ENCODE measurements around the gene C12orf56.
"Not testable (repeated sequence)": the region's sequence is repeated elsewhere in the genome, so short reads cannot be mapped to it uniquely, and the experiment has no call there.

C12orf56 gene

DNA sequence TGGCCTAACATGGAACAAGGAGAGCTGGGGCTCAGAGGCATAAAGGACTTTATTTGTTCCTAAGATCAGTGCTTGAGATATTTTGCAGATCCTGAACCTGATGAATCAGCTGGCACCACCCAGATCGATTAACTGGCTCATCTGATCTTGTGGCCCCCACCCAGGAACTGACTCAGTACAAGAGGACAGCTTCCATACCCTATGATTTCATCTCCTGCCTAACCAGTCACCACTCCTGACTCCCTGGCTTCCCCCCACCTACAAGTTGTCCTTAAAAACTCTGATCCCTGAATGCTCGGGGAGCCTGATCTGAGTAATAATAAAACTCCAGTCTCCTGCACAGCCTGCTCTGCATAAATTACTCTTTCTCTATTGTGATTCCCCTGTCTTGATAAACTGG lies 5.1 kb downstream of the C12orf56 start:
- FAIRE-seq, result no peak

DNA sequence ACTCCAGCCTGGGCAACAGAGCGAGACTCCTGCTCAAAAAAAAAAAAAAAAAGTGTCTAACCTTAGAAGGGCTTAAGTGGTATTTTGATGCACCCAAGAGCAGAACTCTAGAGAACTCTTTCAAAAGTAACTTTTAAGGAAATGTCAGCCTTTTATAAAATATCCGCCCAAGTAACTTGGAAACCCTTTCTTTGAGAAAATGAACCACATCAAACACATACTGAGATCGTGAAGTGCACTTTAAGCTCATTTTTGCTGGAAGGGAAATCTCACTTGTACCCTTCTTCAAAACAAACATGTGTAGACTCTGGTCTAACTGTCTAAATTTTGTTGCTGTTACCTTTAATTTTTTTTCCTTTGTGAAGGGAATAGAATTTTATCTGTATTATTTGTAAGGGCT lies 5.5 kb downstream of the C12orf56 start:
- no peak for FAIRE-seq

DNA sequence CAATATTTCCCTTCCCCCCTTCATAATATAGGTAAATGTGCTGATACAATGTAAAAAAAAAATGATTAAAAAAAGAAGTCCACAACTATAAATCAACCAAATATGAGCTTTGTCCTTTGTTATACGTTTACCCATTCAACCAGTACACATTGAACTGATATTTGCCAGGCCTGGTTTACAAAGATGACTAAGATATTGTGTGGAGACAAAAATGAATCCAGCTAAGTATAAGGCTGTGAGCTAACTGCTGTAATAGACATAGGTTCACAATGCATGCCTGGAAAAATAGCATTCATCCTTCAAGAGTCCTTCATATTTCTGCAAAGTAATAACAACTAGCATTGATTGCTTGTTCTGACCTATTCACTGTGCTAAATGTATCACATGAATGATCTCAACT lies 6.9 kb downstream of the C12orf56 start:
- no peak for FAIRE-seq

DNA sequence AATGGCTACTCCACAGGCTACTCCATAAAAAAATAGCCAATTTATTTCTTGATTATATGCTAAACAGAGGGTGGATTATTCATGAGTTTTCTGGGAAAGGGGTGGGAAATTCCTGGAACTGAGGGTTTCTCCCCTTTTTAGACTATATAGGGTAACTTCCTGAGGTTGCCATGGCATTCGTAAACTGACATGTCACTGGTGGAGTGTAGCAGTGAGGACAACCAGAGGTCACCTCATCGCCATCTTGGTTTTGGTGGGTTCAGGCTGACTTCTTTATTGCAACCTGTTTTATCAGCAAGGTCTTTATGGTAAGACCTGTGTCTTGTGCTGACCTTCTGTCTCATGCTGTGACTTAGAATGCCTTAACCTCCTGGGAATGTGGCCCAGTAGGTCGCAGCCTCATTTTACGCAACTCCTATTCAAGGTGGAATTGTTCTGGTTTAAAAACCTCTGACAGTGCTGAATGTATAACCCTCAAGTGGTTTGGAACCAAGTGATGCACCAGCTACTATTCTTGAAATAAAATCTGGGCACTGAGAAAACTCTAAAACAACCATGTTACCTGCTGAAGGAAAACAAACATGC lies 27.7 kb downstream of the C12orf56 start:
- FAIRE-seq, result no peak

DNA sequence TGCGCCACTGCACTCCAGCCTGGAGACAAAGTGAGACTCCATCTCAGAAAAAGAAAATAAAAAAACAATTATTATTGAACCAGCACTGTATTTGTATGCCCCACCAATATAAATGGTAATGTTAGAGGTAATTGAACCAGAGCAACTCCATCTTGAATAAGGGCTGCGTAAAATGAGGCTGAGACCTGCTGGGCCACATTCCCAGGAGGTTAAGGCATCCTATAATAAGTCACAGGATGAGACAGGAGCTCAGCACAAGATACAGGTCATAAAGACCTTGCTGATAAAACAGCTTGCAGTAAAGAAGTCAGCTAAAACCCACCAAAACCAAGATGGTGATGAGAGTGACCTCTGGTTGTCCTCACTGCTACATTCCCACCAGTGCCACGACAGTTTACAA lies 29.4 kb downstream of the C12orf56 start:
- FAIRE-seq, result not testable (repeated sequence)

DNA sequence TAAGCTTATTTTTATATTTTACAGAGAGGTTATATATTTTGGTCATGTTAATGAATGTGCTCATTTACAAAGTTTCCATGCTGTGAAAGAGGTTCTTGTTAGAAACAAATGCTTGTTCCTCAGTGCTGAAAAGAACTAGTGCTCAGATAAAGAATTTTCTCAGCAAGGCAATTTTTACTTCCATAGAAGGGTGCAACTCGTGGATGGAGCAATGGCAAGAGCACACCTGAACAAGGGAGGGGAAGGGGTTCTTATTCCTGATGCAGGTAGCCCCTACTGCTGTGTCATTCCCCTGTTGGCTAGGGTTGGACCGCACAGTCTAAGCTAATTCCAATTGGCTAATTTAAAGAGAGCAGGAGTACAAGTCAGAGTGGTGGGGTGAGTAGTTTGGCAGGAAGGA lies 34.3 kb downstream of the C12orf56 start:
- not testable (repeated sequence) for FAIRE-seq

DNA sequence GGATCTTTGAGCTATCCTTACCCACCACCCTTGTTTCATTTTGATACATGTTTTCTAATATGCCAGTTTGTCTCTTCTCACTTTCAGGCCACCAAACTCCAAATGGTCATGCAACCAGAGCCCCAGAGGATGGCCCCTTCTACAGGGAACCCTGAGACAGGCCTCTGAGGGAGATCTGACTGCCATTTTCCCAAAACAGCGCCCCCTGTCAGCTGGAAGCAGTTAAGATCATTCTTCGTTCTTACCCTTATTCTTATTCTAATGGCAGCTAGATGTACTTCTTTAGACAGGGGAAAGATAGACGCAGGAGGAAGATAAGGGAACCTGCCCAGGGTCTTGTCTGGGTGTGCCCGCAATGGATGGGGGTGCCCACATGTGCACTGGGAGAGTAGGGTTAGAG lies 38.4 kb downstream of the C12orf56 start:
- no peak for FAIRE-seq

DNA sequence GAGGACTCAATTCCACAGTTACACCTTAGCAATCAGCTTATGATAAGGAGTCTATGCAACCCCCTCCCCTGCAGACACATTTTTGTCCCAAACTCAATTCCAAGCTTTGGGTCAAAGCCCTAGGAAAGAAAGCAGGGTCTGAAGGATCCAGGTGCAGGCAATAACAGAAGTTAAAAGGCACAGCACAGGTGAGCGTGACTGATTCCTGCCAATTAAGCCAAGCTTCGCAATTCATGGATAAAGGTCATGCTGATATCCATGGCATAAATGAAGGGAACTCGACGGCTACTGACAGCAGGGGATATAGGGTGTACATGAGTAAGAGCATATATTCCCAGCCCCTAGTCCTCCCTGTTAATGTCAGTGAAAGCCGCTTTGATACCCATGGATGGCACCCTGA lies 39.3 kb downstream of the C12orf56 start:
- FAIRE-seq, result no peak

DNA sequence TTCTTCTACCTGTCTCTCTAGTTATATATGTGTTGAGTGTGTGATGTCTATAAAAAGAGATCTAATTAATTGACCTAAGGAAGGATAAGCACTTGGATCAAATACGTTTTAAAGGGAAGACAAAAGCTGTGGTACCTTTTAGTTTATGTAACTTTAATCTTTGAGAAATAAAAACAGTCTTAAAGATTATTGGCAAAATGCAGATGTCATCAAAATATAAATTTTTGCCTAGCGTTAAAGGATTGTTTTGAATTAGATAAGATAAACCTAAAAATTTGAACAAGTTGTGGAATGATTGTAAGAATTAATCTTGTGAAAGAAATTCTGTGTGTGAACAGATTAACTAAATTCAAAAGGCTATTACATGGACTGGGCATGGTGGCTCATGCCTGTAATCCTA lies 42.9 kb downstream of the C12orf56 start:
- no peak for FAIRE-seq

DNA sequence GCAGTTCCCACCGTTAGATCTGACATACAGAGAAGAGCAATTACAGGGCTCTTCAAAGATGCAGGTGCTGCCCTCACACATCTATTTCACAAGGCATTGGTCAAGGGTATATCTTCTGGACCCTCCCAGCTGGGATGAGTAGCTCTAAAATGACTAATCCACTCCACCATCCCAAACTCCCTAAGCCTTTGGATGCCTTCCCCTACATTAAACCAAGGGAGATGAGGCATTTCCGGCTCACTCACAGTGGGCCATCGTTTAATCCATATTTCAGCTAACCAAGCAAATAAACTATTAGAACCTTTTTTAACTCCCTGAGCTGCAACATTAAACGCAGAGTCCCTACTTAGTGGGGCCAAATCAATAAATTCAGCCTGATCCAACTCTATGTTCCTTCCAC lies 45.9 kb downstream of the C12orf56 start:
- FAIRE-seq, result not testable (repeated sequence)

DNA sequence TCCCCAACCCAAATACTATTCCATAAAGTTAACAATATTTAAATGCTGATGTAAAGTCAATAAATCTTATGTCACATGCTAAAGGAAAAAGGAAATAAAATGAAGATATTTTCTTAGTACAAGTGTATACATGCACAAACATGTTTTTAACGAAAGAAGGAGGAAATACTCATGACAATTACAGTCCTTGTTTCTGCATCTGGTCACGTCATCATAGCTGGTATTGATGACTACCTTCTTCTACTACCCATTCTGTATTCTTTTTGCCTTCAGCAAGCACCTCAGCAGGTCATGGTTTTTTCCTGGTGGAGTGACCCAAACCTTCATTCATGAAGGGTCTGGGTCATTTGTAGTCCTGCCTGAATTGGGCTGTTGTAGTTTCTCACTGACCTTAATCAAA lies 50.0 kb downstream of the C12orf56 start:
- FAIRE-seq, result not testable (repeated sequence)

DNA sequence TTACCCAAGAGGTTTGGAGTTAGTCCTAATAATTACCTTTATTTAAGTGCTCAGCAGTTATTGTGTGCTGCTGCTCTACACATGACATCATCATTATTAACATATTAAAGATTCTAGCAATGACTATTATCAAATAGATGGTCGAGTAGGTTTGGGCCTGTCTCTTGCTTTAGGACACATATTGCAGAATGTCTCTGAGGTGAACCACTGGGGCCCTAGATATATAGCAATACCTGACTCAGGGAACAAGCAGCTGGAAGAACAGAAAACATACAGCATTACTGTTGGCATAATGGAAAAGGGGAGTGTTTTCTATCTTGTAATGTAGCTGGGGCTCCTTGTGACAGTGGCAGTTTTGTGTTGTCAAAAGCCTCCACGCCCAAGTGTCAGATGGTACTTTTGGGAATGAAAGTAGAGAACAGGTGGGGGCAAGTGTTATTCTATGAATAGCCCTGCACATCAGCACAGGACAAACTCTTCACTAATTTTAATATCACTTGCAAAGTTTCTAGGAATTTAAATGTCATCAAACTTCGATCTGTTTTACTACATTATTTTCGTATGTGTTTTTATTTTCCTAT lies 54.6 kb downstream of the C12orf56 start:
- no peak for FAIRE-seq

DNA sequence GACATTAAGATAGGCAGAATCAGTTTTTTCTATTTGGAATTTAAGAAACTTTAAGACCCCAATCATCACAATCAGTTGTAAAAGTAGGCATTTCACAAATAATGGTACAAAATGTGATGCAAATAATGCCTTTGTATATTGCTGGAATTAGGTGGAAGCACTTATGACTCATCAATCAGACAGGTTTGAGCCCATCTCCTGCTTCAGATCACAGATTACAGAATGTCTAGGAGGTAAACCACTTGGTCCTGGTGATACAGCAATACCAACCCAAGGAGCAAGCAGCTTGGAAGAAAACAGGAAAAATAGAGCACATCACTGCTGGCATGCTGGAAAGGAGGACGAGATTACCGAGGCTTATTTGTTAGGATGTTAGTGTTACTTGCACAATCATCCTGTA lies 57.6 kb downstream of the C12orf56 start:
- no peak for FAIRE-seq

DNA sequence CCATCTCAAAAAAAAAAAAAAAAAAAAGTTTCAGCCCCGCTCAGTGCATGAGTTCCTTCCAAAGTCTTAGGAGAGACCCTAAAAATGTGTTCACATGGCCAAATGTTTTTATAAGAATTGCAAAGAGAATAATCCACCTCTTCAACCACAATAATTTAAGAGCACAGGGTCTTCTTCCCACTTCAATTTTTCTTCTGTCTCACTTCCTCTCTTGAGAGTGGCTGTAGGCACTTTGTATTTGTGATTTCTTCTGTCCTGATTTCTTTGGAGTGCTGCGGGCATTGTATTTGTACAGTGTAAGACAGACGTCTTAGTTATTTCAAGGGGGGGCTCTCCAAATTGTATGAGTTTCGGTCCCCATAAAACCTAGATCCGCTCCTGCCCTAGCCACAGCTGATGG lies 58.3 kb downstream of the C12orf56 start:
- FAIRE-seq, result no peak

DNA sequence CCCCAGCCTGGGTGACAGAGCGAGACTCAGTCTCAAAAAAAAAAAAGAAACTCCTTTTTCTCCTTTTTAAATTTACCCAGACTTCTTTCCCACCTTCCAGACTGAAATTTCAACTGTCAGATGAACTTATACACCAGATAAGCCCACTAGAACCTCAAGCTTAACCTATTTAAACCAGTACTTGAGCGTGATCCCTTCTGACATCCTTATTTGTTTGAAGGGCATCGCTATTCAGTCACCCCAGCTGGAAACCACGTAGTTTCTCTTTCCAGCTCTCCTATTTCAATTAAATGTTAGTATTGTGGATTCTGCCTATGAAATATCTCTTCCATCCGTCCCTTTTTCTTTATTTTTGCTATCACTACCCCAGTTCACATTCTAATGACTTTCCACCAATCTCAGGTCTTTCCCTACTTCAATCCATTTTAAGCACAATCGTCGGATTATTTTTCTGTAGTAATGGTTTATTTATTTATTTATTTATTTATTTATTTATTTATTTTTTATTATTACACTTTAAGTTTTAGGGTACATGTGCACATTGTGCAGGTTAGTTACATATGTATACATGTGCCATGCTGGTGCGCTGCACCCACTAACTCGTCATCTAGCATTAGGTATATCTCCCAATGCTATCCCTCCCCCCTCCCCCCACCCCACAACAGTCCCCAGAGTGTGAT lies 61.4 kb downstream of the C12orf56 start:
- not testable (repeated sequence) for FAIRE-seq

DNA sequence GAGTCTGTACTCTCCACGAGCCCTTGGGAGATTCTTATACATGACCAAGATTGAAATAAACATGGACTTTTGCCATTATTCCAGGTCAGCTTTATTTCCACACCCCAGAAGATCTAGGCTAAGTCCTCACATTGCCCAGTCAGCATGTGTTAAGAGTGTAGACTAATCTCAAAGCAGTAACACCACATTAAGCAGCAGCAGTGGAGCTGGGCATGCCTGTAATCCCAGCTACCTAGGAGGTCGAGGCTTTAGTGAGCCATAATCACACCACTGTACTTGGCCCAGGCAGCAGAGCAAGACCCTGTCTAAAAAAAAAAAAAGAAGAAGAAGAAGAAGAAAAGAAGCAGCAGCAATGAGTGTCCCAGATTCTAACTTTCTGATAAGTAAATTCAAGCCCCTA lies 65.5 kb downstream of the C12orf56 start:
- no peak for FAIRE-seq

DNA sequence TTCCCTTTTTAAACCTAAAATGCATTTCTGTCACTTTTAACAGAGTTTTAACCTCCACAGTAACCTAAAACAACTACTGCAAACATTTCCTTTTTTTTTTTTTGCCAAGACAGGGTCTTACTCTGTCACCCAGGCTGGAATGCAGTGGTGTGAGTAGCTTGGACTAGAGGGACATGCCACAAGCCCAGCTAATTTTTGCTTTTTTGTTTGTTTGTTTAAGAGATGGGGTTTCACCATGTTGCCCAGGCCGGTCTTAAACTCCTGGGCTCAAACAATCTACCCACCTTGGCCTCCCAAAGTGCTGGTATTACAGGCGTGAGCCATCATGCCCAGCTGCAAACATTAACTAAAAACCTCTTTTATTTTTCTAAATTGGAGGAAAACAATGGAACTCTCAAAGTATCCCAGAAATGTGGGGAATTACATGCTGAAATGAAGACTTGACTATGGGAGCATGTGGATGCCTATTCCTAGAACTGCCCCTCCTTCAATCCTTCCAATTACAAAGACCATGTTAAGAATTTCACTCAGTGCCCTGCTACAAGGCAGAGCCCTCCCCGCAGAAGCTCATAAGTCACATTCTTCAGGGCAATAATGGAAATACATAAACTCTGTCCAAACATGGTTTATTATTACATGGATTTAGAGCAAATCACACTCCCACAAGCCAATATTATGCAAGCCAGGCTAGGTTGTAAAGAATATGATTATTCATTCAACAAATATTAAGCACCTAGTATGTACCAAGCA lies 66.9 kb downstream of the C12orf56 start:
- FAIRE-seq, result no peak

DNA sequence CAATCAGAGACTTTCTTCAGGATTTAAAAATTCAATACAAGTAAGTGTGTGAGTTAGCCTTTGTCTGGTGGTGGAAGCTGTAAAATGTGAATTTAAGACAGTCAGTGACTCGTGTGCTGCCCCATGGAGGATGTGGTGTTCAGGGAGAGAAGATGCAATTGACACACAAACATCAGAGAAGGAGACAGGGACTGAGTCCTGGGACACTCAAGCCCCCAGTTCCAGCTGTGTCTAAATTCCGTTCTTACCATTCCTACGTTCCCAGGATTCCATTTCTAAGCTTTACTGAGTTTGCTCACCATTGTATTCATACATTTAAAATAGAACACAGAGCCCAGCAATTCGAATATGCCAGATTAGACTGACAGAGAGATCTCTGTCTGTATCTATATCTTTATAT lies 67.6 kb downstream of the C12orf56 start:
- no peak for FAIRE-seq

DNA sequence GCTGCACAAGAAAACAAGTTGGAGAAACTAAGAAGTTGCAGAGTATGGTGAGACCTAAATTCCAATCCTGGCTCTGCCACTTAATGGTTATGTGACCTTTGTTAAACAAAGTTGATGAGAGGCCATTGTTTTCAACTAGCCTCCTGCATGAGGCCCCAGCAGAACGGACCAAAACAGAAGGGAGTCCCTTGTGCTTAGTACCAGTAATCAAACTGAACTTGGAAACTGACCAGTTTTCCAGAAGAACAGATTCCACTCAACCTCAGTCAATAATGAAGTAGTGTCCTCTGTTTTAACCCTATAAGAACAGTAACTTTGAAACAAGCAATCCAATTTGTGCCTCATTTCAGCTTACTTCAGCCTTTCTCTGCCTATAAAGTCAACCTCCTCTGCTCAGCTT lies 69.9 kb downstream of the C12orf56 start:
- FAIRE-seq, result no peak

DNA sequence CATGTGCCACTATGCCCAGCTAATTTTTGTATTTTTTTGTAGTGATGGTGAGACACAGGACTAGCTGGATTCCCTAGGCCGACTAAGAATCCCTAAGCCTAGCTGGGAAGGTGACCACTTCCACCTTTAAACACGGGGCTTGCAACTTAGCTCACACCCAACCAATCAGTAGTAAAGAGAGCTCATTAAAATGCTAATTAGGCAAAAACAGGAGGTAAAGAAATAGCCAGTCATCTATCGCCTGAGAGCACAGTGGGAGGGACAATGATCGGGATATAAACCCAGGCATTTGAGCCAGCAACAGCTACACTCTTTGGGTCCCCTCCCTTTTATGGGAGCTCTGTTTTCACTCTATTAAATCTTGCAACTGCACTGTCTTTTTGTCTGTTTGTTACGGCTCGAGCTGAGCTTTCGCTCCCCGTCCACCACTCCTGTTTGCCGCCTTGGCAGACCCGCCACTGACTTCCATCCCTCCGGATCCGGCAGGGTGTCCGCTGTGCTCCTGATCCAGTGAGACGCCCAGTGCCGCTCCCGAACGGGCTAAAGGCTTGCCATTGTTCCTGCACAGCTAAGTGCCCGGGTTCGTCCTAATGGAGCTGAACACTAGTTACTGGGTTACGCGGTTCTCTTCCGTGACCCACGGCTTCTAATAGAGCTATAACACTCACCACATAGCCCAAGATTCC lies 70.9 kb downstream of the C12orf56 start:
- not testable (repeated sequence) for FAIRE-seq

DNA sequence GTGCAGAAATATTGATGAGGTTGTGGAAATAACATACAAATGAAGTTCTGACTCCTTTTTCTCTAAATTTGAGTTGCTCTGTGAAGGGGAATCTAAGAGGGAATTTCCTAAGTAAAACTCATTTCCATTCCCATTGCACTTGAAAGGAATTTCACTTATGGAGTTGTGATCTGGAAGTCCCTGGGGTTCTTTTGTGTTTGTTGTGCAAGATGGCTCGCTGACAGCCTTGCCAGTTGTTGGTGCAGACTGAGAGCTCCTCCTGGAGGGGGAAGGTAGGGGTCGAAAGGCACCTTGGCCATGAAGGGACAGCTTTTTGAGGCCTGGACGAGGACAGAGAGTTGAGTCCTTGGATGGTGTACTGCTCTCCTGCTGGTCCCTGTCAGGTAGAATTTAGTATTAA lies 72.0 kb downstream of the C12orf56 start:
- FAIRE-seq, result no peak

DNA sequence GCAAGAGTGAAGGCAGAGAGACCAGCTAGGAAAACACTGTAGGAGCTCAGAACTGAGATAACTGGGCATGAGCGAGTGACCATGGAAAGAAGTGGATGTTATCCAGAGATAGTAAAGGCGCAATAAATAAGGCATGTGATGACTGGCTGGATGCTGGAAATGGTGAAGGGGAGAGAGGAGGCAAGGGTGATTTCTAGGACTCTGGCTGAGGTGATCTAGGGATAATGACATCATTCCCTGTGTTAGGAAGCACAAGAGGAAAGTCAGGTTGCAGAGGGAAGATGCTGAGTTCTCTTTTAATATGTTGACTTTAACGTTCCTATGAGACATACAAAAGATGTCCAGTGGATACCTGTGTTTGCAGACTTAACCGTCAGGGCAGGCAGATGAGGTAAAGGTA lies 78.7 kb downstream of the C12orf56 start:
- FAIRE-seq, result no peak

DNA sequence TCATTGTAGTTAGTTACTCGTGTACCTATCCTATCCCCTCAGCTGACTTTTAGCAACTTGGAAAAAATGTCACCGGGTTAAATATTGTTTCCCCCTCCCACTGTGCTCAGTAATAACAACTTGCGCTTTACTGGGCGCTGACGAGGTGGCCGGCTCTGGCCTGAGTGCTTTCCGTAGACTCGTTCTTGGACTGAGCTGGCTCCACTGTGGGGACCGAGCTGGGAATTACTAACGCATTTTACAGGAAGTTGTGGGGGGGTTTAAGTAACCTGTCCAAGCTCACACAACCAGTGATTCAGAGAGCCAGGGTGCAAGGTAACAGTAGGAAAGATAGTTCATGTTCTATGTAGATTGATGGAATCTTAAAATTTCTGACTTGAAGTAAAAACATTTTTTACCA lies 86.0 kb downstream of the C12orf56 start:
- FAIRE-seq, result no peak
